MG63 (cell line): ENCODE results near the gene VEZF1. TPM values are rescaled to one million over a fixed set of nuclear protein-coding genes. Genes with fewer than 3 reads are reported as not detected.

ENCODE experiments used
- DNase-seq: peaks from one replicate; pipeline ENCODE4 v3.0.0-alpha.2; 2020
- H3K27me3 ChIP-seq: fragments of 250-450 bp; sonication (Bioruptor Pico); 2 replicates; pipeline ENCODE4 v1.5.1; 2020; ENCODE audit warnings: mild to moderate bottlenecking, moderate library complexity
- H3K36me3 ChIP-seq: fragments of 250-450 bp; sonication (Bioruptor Pico); 2 replicates; pipeline ENCODE4 v1.5.1; 2020; ENCODE audit warnings: mild to moderate bottlenecking, moderate library complexity
- H3K4me3 ChIP-seq: fragments of 250-450 bp; sonication (Bioruptor Pico); 2 replicates; pipeline ENCODE4 v1.5.1; 2020; ENCODE audit warnings: mild to moderate bottlenecking, moderate library complexity
- H3K9me3 ChIP-seq: fragments of 250-450 bp; sonication (Bioruptor Pico); 2 replicates; pipeline ENCODE4 v1.5.1; 2020; ENCODE audit warnings: mild to moderate bottlenecking, moderate library complexity
- total RNA-seq: library from RNA; depleted of rRNA; stranded (reverse); fragments of >200 nt; shearing (Covaris generic); gene quantifications from 2 replicates; pipeline ENCODE4 v1.2.3, GENCODE V29; 2014; ENCODE audit warnings: low replicate concordance

VEZF1 gene
- total RNA-seq, 1 experiment from 2014 or later: 30.6 TPM

- DNase-seq: peak; percentile 63
- Histone ChIP-seq H3K4me3 (peak overlapping the region; percentile 36), H3K9me3 (no peaks in the 10 kb centered on the region), H3K36me3 (no peaks in the 10 kb centered on the region), H3K27me3 (no peaks in the 10 kb centered on the region)
Measured at GRCh38 chr17:57946798-57947358, 41.2 kb downstream of the VEZF1 start.

GRCh38 chr17:57945996-57946797 lies 41.9 kb downstream of the VEZF1 start:
- peak overlapping the region; percentile 36 for H3K4me3 ChIP-seq

GRCh38 chr17:57944908-57945307 lies 43.1 kb downstream of the VEZF1 start:
- DNase-seq: no peak
- H3K36me3 ChIP-seq: no peaks in the 10 kb centered on the region
- no peaks in the 10 kb centered on the region for H3K27me3 ChIP-seq
- no peaks in the 10 kb centered on the region for H3K9me3 ChIP-seq
- no peak overlapping the region for H3K4me3 ChIP-seq

More at GRCh38 chr17:57945996-57946797, 41.9 kb downstream of the VEZF1 start:
- no peaks in the 10 kb centered on the region for H3K36me3 ChIP-seq
- no peaks in the 10 kb centered on the region for H3K9me3 ChIP-seq
- no peak for DNase-seq
- H3K27me3 ChIP-seq: no peaks in the 10 kb centered on the region

GRCh38 chr17:57943645-57944044 lies 44.4 kb downstream of the VEZF1 start:
- H3K4me3 ChIP-seq: no peak overlapping the region

GRCh38 chr17:57943140-57943539 lies 44.9 kb downstream of the VEZF1 start:
- DNase-seq: peak; percentile 65
- H3K36me3 ChIP-seq: no peaks in the 10 kb centered on the region
- H3K27me3 ChIP-seq: no peaks in the 10 kb centered on the region
- no peak overlapping the region for H3K4me3 ChIP-seq
- H3K9me3 ChIP-seq: no peaks in the 10 kb centered on the region

More at GRCh38 chr17:57943645-57944044, 44.4 kb downstream of the VEZF1 start:
- Histone ChIP-seq H3K9me3 (no peaks in the 10 kb centered on the region), H3K27me3 (no peaks in the 10 kb centered on the region), H3K36me3 (no peaks in the 10 kb centered on the region)
- DNase-seq: no peak

- H3K4me3 ChIP-seq: no peak overlapping the region
- no peaks in the 10 kb centered on the region for H3K36me3 ChIP-seq
- H3K27me3 ChIP-seq: no peaks in the 10 kb centered on the region
- no peaks in the 10 kb centered on the region for H3K9me3 ChIP-seq
- DNase-seq: no peak
Measured at GRCh38 chr17:57941384-57942370, 46.4 kb downstream of the VEZF1 start.

GRCh38 chr17:57940653-57941329 lies 47.3 kb downstream of the VEZF1 start:
- H3K9me3 ChIP-seq: no peaks in the 10 kb centered on the region
- H3K36me3 ChIP-seq: no peaks in the 10 kb centered on the region
- peak; percentile 24 for DNase-seq
- no peak overlapping the region for H3K4me3 ChIP-seq
- H3K27me3 ChIP-seq: no peaks in the 10 kb centered on the region

GRCh38 chr17:57940231-57940630 lies 47.8 kb downstream of the VEZF1 start:
- H3K4me3 ChIP-seq: no peak overlapping the region
- H3K27me3 ChIP-seq: no peaks in the 10 kb centered on the region
- no peak for DNase-seq
- H3K9me3 ChIP-seq: no peaks in the 10 kb centered on the region
- no peaks in the 10 kb centered on the region for H3K36me3 ChIP-seq

GRCh38 chr17:57939797-57940196 lies 48.3 kb downstream of the VEZF1 start:
- Histone ChIP-seq H3K36me3 (no peaks in the 10 kb centered on the region), H3K4me3 (no peak overlapping the region), H3K27me3 (no peaks in the 10 kb centered on the region), H3K9me3 (no peaks in the 10 kb centered on the region)
- no peak for DNase-seq

- H3K4me3 ChIP-seq: no peak overlapping the region
Measured at GRCh38 chr17:57938061-57938502, 50.0 kb downstream of the VEZF1 start.

GRCh38 chr17:57937492-57937891 lies 50.6 kb downstream of the VEZF1 start:
- H3K4me3 ChIP-seq: no peak overlapping the region
- DNase-seq: no peak
- H3K27me3 ChIP-seq: no peaks in the 10 kb centered on the region
- no peaks in the 10 kb centered on the region for H3K9me3 ChIP-seq
- H3K36me3 ChIP-seq: no peaks in the 10 kb centered on the region

More at GRCh38 chr17:57938061-57938502, 50.0 kb downstream of the VEZF1 start:
- DNase-seq: no peak
- H3K9me3 ChIP-seq: no peaks in the 10 kb centered on the region
- no peaks in the 10 kb centered on the region for H3K27me3 ChIP-seq
- no peaks in the 10 kb centered on the region for H3K36me3 ChIP-seq

- peak; percentile 57 for DNase-seq
- H3K4me3 ChIP-seq: no peak overlapping the region
- no peaks in the 10 kb centered on the region for H3K36me3 ChIP-seq
Measured at GRCh38 chr17:57935833-57936807, 51.9 kb downstream of the VEZF1 start.

GRCh38 chr17:57931488-57932137 lies 56.4 kb downstream of the VEZF1 start:
- no peaks in the 10 kb centered on the region for H3K9me3 ChIP-seq
- H3K36me3 ChIP-seq: no peaks in the 10 kb centered on the region
- no peaks in the 10 kb centered on the region for H3K27me3 ChIP-seq
- H3K4me3 ChIP-seq: no peak overlapping the region
- no peak for DNase-seq

More at GRCh38 chr17:57935833-57936807, 51.9 kb downstream of the VEZF1 start:
- Histone ChIP-seq H3K9me3 (no peaks in the 10 kb centered on the region), H3K27me3 (no peaks in the 10 kb centered on the region)

GRCh38 chr17:57930239-57930638 lies 57.8 kb downstream of the VEZF1 start:
- no peak for DNase-seq
- Histone ChIP-seq H3K36me3 (0 out of 2 replicates have a peak, but pooled peaks cover 6% of the 10 kb centered on the region), H3K27me3 (no peaks in the 10 kb centered on the region), H3K9me3 (no peaks in the 10 kb centered on the region), H3K4me3 (no peak overlapping the region)

- no peak for DNase-seq
- Histone ChIP-seq H3K9me3 (no peaks in the 10 kb centered on the region), H3K36me3 (peaks cover 8% of the 10 kb centered on the region; the same call in 1 of the 2 replicates), H3K27me3 (no peaks in the 10 kb centered on the region), H3K4me3 (no peak overlapping the region)
Measured at GRCh38 chr17:57929386-57929785, 58.7 kb downstream of the VEZF1 start.
